Cortex of kidney (tissue), 1 donor: ENCODE data around the gene ATP6V1F.

Experiments used
- DNase-seq: peaks from one replicate; lab custom pipeline; 2025; lab: John Stamatoyannopoulos, UW

ATP6V1F gene

GRCh38 chr7:128867842-128868623, 5.4 kb downstream of the ATP6V1F start:
- no peak for DNase-seq

GRCh38 chr7:128868624-128869137, 6.0 kb downstream of the ATP6V1F start:
- no peak for DNase-seq

- DNase-seq, result no peak
Observed at GRCh38 chr7:128869138-128869943, 6.7 kb downstream of the ATP6V1F start.

DNA sequence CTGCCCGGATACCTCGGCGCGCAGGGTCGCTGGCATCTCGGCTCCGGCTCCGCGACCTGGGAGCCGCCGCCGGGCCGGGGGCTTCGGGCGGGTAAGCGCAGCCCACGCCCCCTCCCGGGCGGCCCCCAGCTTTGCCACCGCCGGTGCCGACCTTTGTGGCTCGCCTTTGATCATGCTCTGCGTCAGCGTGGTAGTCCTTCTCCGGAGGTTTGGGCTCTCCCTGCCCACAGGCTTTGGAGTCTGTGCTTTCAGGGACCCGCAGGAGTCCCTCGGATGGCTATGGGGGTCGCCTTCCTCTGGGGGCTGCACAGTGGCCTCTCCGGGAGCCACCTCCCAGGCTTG, 7.3 kb downstream of the ATP6V1F start:
- no peak for DNase-seq

GRCh38 chr7:128871050-128871449, 8.4 kb downstream of the ATP6V1F start:
- DNase-seq, result no peak

- DNase-seq, result no peak
Observed at GRCh38 chr7:128872394-128872824, 9.8 kb downstream of the ATP6V1F start.

- no peak for DNase-seq
Observed at GRCh38 chr7:128873234-128873633, 10.6 kb downstream of the ATP6V1F start.

GRCh38 chr7:128874140-128875031, 11.7 kb downstream of the ATP6V1F start:
- no peak for DNase-seq

DNA sequence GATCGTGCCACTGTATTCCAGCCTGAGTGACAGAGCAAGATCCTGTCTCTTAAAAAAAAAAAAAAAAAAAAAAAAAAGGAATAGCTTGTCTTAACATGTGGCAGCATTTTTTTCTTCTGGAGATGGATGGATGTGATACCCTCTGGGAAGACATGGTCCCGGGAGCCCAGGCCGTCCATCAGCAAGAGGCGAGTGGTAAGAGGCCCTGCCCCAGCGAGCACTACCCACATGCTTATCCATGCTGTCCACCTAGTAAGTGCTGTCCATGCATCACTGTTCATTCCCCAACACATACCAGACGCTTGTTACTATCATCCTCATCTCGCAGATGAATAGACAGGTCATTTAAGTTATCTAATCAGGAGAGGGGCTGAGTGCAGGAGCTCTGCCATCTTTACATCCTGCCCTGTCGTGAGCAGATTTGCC, 12.9 kb downstream of the ATP6V1F start:
- DNase-seq, result no peak

- no peak for DNase-seq
Observed at GRCh38 chr7:128876127-128876526, 13.5 kb downstream of the ATP6V1F start.

DNA sequence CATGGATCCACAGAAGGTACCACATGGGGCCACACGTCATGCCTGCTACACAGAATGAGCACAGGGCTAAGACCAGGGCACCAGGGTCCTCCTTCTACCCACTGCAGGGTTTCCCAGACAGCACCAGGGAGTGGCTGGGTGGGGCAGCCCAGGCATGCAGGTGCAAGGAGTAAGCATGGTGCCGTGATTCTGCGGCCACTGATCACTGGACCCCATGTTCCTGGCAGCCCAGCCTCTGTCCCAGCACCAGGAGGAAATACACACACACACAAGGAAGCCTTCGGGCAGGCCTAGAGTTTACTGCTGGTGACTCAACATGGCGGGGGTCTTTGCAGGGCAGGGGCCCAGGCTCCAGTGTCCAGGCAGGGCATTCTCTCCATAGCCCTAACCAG, 13.9 kb downstream of the ATP6V1F start:
- no peak for DNase-seq

GRCh38 chr7:128876978-128877755, 14.5 kb downstream of the ATP6V1F start:
- no peak for DNase-seq

- DNase-seq, result no peak
Observed at GRCh38 chr7:128877756-128878120, 15.1 kb downstream of the ATP6V1F start.

- no peak for DNase-seq
Observed at GRCh38 chr7:128878226-128879105, 15.8 kb downstream of the ATP6V1F start.

- DNase-seq, result no peak
Observed at GRCh38 chr7:128879461-128879938, 16.8 kb downstream of the ATP6V1F start.

GRCh38 chr7:128879939-128880746, 17.5 kb downstream of the ATP6V1F start:
- no peak for DNase-seq

DNA sequence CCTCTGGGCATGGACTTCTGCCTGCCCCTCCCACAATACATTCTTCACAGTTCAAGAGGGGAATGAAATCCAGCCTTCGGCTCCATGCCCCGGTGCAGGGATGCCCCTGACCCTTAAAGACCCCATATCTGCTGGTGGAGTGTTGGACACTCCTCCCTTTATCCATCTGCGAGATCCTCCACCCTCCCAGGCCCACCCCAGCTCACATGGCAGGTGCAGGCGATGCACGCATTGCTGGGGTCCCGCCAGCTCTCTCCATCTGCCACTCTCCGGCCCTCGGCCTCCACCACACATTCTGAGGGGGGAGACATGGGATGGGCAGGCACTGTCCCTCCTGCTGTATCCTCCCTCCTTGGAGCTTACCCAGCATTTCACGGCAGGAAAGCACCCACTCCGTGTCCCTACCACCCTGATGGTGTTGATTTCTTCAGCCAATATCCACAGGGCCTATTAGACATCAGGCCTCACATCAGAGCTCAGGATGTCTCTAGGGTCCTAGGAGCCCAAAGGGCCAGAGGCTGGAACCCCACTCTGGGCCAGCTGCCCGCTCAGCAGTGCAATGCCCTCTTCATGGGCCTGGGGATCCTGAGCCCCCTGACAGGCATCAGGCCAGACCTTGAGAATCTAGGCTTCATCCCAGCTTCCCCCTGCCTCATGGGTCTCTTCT, 18.3 kb downstream of the ATP6V1F start:
- DNase-seq, result no peak

DNA sequence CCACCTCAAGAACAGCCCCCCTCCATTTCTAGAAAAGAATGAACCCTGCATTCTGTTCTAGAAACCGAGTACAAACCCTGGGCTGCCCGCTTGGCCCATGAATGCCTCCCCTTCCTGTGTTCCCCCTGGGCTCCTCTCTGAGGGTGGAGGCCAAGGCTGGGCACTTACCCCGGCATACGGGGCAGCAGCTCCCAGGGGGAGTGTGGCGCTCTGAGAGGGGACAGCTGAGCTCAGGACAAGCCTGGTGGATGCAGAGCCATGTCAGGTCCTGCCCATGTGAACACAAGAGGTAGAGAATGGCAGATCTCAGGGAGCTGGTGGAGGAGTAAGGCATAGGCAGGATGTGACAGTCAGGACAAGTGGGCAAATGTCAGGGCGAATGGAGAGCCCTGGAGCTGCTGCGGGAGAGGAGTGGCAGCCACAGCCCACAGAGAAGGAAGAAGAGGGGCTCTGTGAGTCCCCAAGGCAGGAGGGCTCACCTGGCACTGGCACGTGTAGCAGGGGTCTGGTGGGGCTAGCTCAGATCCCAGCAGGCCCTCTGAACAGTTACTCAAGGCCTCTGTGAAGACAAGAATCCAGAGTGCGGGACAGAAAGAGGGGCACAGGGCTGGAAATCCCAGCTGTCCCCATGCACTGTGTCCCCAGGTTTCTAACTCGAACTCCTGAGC, 18.9 kb downstream of the ATP6V1F start:
- DNase-seq, result no peak
